ENCODE results near the gene PHB1.

Gene PHB1

GRCh38 chr17:49452661-49453060 lies 38.0 kb upstream of the PHB1 start:
- DNase-seq = no peak
- Histone ChIP-seq H3K27me3 (replicated peaks; ENCODE audit: control insufficient read depth, insufficient read depth, low read length, poor library complexity, severe bottlenecking) (no peaks in the 10 kb centered on the region), H3K4me1 (ENCODE audit: control insufficient read depth, insufficient read depth, low read length, poor library complexity, severe bottlenecking) (no peaks in the 10 kb centered on the region), H3K9me3 (ENCODE audit: control insufficient read depth, low read length) (no peaks in the 10 kb centered on the region), H3K36me3 (ENCODE audit: control insufficient read depth, insufficient read depth, low read length) (no peaks in the 10 kb centered on the region), H3K4me3 (ENCODE audit: insufficient read depth, low read depth, low read length, poor library complexity, severe bottlenecking) (no peak overlapping the region), H3K27ac (ENCODE audit: insufficient read depth, low read length, poor library complexity, severe bottlenecking) (no peak overlapping the region)

DNA sequence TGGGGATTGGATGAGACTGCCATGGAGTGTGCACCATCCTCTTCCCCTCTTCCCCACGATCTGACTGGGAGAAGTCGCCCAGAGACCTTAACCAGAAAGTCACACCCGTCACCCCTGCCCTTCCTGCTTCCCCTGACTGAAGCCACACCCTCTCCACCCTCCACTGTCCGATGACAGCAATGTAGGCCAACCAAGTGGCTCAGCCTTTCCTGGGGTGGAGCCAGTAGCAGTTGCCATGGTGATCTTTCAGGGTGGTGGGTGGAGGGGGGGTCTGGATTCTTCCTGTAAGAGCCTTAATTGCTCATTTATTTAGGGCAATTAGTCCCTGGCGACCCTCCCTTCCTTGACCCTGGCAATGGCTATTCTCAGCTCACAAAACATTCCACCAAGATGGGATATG lies 37.5 kb upstream of the PHB1 start:
- Histone ChIP-seq H3K4me1 (ENCODE audit: control insufficient read depth, insufficient read depth, low read length, poor library complexity, severe bottlenecking) (no peaks in the 10 kb centered on the region), H3K36me3 (ENCODE audit: control insufficient read depth, insufficient read depth, low read length) (no peaks in the 10 kb centered on the region), H3K9me3 (ENCODE audit: control insufficient read depth, low read length) (no peaks in the 10 kb centered on the region), H3K27me3 (replicated peaks; ENCODE audit: control insufficient read depth, insufficient read depth, low read length, poor library complexity, severe bottlenecking) (no peaks in the 10 kb centered on the region), H3K27ac (ENCODE audit: insufficient read depth, low read length, poor library complexity, severe bottlenecking) (no peak overlapping the region), H3K4me3 (ENCODE audit: insufficient read depth, low read depth, low read length, poor library complexity, severe bottlenecking) (no peak overlapping the region)
- DNase-seq = no peak

DNA sequence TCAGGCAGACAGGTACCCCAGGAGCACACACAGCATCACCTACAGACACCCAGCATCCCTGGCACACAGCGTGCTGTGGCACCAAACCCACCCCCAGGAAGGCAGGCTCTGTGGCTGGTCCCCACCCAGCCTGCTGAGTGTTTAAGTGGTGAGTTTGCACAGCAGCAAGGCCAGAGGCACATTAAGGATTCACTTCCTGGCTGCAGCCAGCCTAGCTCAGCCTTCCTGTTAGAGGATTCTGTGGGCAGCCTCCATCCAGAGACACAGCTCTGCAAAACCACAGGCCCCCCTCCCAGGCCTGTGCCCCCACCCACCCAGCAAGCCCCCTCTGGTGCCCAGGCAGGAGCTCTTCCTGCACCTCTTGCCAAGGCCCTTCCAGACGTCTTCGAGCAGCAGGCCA lies 36.1 kb upstream of the PHB1 start:
- Histone ChIP-seq H3K27me3 (replicated peaks; ENCODE audit: control insufficient read depth, insufficient read depth, low read length, poor library complexity, severe bottlenecking) (no peaks in the 10 kb centered on the region), H3K9me3 (ENCODE audit: control insufficient read depth, low read length) (no peaks in the 10 kb centered on the region), H3K36me3 (ENCODE audit: control insufficient read depth, insufficient read depth, low read length) (no peaks in the 10 kb centered on the region), H3K4me1 (ENCODE audit: control insufficient read depth, insufficient read depth, low read length, poor library complexity, severe bottlenecking) (no peaks in the 10 kb centered on the region), H3K27ac (ENCODE audit: insufficient read depth, low read length, poor library complexity, severe bottlenecking) (no peak overlapping the region), H3K4me3 (ENCODE audit: insufficient read depth, low read depth, low read length, poor library complexity, severe bottlenecking) (no peak overlapping the region)
- no peak for DNase-seq

DNA sequence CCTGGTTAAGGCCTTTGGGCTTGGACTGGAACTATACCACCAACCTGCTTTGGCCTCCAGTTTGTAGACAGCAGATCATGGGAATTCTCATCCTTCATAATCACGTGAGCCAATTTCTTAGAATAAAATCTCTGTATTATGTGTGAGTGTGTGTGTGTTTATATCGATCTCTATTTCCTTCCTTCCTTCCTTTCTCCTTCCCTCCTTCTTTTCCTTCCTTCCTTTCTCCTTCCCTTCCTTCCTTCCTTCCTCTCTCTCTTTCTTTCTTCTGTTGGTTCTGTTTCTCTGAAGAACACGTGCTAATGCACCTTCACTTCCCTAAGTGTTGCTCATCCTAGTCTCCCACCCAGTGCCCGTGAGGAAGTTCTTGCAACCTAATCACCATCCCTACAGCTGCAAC lies 35.5 kb upstream of the PHB1 start:
- Histone ChIP-seq H3K4me3 (ENCODE audit: insufficient read depth, low read depth, low read length, poor library complexity, severe bottlenecking) (no peak overlapping the region), H3K4me1 (ENCODE audit: control insufficient read depth, insufficient read depth, low read length, poor library complexity, severe bottlenecking) (no peaks in the 10 kb centered on the region)
- DNase-seq = no peak

DNA sequence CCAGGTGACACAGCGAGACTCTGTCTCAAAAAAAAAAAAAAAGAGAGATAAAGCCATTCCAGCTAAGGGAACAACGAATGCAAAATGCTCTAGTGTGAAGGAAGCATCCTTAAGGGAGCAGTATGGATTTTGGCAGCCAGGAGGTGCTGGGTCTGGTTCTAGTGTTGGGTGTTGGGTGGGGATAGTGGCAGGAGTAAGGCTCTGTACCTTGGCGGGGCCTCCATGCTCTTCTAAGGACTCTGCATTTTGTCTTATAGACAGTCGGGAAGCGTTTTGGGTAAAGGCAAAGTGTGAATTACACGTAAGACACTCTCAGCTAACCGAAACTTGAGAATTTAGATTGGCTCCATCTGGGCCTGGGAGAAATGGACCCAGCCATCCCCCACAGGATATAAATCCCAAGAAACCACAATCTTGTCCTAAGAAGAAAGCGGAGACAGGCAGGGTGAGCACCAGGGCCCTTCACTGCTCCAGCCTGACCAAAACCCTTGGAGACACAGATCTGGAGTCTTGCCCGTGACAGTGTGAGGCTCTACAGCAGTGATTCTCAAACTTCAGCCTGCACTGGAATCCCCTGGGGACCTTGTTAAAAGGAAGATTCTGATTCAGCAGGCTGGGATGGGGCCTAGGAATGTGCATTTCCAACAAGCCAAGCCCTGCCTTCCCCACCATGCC lies 33.1 kb upstream of the PHB1 start:
- H3K4me1 ChIP-seq (ENCODE audit: control insufficient read depth, insufficient read depth, low read length, poor library complexity, severe bottlenecking) = no peaks in the 10 kb centered on the region
- no peaks in the 10 kb centered on the region for H3K9me3 ChIP-seq (ENCODE audit: control insufficient read depth, low read length)
- H3K36me3 ChIP-seq (ENCODE audit: control insufficient read depth, insufficient read depth, low read length) = no peaks in the 10 kb centered on the region
- H3K4me3 ChIP-seq (ENCODE audit: insufficient read depth, low read depth, low read length, poor library complexity, severe bottlenecking) = no peak overlapping the region
- H3K27me3 ChIP-seq (replicated peaks; ENCODE audit: control insufficient read depth, insufficient read depth, low read length, poor library complexity, severe bottlenecking) = no peaks in the 10 kb centered on the region
- DNase-seq = no peak
- no peak overlapping the region for H3K27ac ChIP-seq (ENCODE audit: insufficient read depth, low read length, poor library complexity, severe bottlenecking)

More for the DNA sequence above, 35.5 kb upstream of the PHB1 start:
- H3K27ac ChIP-seq (ENCODE audit: insufficient read depth, low read length, poor library complexity, severe bottlenecking) = no peak overlapping the region
- H3K9me3 ChIP-seq (ENCODE audit: control insufficient read depth, low read length) = no peaks in the 10 kb centered on the region
- H3K27me3 ChIP-seq (replicated peaks; ENCODE audit: control insufficient read depth, insufficient read depth, low read length, poor library complexity, severe bottlenecking) = no peaks in the 10 kb centered on the region
- no peaks in the 10 kb centered on the region for H3K36me3 ChIP-seq (ENCODE audit: control insufficient read depth, insufficient read depth, low read length)

- no peaks in the 10 kb centered on the region for H3K9me3 ChIP-seq (ENCODE audit: control insufficient read depth, low read length)
- H3K4me3 ChIP-seq (ENCODE audit: insufficient read depth, low read depth, low read length, poor library complexity, severe bottlenecking) = no peak overlapping the region
- H3K27me3 ChIP-seq (replicated peaks; ENCODE audit: control insufficient read depth, insufficient read depth, low read length, poor library complexity, severe bottlenecking) = no peaks in the 10 kb centered on the region
- H3K36me3 ChIP-seq (ENCODE audit: control insufficient read depth, insufficient read depth, low read length) = no peaks in the 10 kb centered on the region
- no peaks in the 10 kb centered on the region for H3K4me1 ChIP-seq (ENCODE audit: control insufficient read depth, insufficient read depth, low read length, poor library complexity, severe bottlenecking)
- H3K27ac ChIP-seq (ENCODE audit: insufficient read depth, low read length, poor library complexity, severe bottlenecking) = no peak overlapping the region
- DNase-seq = no peak
Measured at GRCh38 chr17:49445591-49445990, 30.9 kb upstream of the PHB1 start.

DNA sequence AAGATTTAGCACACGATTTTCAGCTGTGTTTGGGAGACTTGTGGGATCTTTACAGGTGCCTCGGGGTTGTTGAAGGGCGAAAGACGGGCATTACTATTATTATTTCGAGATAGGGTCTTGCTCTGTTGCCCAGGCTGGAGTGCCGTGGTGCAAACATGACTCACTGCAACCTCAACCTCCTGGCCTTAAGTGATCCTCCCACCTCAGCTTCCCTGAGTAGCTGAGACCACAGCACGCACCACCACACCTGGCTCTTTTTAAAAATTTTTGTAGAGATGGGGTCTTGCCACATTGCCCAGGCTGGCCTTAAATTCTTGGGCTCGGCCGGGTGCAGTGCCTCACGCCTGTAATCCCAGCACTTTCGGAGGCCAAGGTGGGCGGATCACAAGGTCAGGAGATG lies 29.7 kb upstream of the PHB1 start:
- no peaks in the 10 kb centered on the region for H3K36me3 ChIP-seq (ENCODE audit: control insufficient read depth, insufficient read depth, low read length)
- peaks cover 6% of the 10 kb centered on the region for H3K27me3 ChIP-seq (replicated peaks; ENCODE audit: control insufficient read depth, insufficient read depth, low read length, poor library complexity, severe bottlenecking)
- no peak overlapping the region for H3K4me3 ChIP-seq (ENCODE audit: insufficient read depth, low read depth, low read length, poor library complexity, severe bottlenecking)
- no peaks in the 10 kb centered on the region for H3K9me3 ChIP-seq (ENCODE audit: control insufficient read depth, low read length)
- H3K4me1 ChIP-seq (ENCODE audit: control insufficient read depth, insufficient read depth, low read length, poor library complexity, severe bottlenecking) = no peaks in the 10 kb centered on the region
- H3K27ac ChIP-seq (ENCODE audit: insufficient read depth, low read length, poor library complexity, severe bottlenecking) = no peak overlapping the region
- DNase-seq = no peak

GRCh38 chr17:49443862-49444261 lies 29.2 kb upstream of the PHB1 start:
- Histone ChIP-seq H3K36me3 (ENCODE audit: control insufficient read depth, insufficient read depth, low read length) (no peaks in the 10 kb centered on the region), H3K4me1 (ENCODE audit: control insufficient read depth, insufficient read depth, low read length, poor library complexity, severe bottlenecking) (no peaks in the 10 kb centered on the region), H3K9me3 (ENCODE audit: control insufficient read depth, low read length) (no peaks in the 10 kb centered on the region), H3K4me3 (ENCODE audit: insufficient read depth, low read depth, low read length, poor library complexity, severe bottlenecking) (no peak overlapping the region), H3K27ac (ENCODE audit: insufficient read depth, low read length, poor library complexity, severe bottlenecking) (no peak overlapping the region), H3K27me3 (replicated peaks; ENCODE audit: control insufficient read depth, insufficient read depth, low read length, poor library complexity, severe bottlenecking) (peaks cover 7% of the 10 kb centered on the region)
- no peak for DNase-seq

GRCh38 chr17:49442041-49442440 lies 27.4 kb upstream of the PHB1 start:
- Histone ChIP-seq H3K36me3 (ENCODE audit: control insufficient read depth, insufficient read depth, low read length) (no peaks in the 10 kb centered on the region), H3K27me3 (replicated peaks; ENCODE audit: control insufficient read depth, insufficient read depth, low read length, poor library complexity, severe bottlenecking) (peaks cover 7% of the 10 kb centered on the region), H3K4me3 (ENCODE audit: insufficient read depth, low read depth, low read length, poor library complexity, severe bottlenecking) (no peak overlapping the region), H3K27ac (ENCODE audit: insufficient read depth, low read length, poor library complexity, severe bottlenecking) (no peak overlapping the region), H3K4me1 (ENCODE audit: control insufficient read depth, insufficient read depth, low read length, poor library complexity, severe bottlenecking) (no peaks in the 10 kb centered on the region), H3K9me3 (ENCODE audit: control insufficient read depth, low read length) (no peaks in the 10 kb centered on the region)
- DNase-seq = no peak

GRCh38 chr17:49441578-49441977 lies 26.9 kb upstream of the PHB1 start:
- Histone ChIP-seq H3K36me3 (ENCODE audit: control insufficient read depth, insufficient read depth, low read length) (no peaks in the 10 kb centered on the region), H3K9me3 (ENCODE audit: control insufficient read depth, low read length) (no peaks in the 10 kb centered on the region), H3K4me1 (ENCODE audit: control insufficient read depth, insufficient read depth, low read length, poor library complexity, severe bottlenecking) (no peaks in the 10 kb centered on the region), H3K27ac (ENCODE audit: insufficient read depth, low read length, poor library complexity, severe bottlenecking) (no peak overlapping the region), H3K27me3 (replicated peaks; ENCODE audit: control insufficient read depth, insufficient read depth, low read length, poor library complexity, severe bottlenecking) (peaks cover 7% of the 10 kb centered on the region), H3K4me3 (ENCODE audit: insufficient read depth, low read depth, low read length, poor library complexity, severe bottlenecking) (no peak overlapping the region)
- no peak for DNase-seq
